ENCODE measurements around the gene MCOLN2. TPM values are rescaled to one million over a fixed set of nuclear protein-coding genes. Genes with fewer than 3 reads are reported as not detected.

The MCOLN2 gene
- 25.8 and 35.3 TPM in 2 replicates for total RNA-seq
- total RNA-seq (2013): 24.1 TPM
- polyA plus RNA-seq: 8.1 and 23.9 TPM in 2 replicates
- polyA minus RNA-seq: 10.3 and 22.5 TPM in 2 replicates

GRCh38 chr1:84996846-84997666, at the start of gene MCOLN2:
MCOLN2 (minus strand) TSS chr1:84997113; CDS start chr1:84996872, 241 bp downstream.
- H3K27ac ChIP-seq (ENCODE audit: low read length in 2 of 2): peak within 1 kb of the TSS; percentile 50 to 59
- intact Hi-C loops (cut with micrococcal nuclease): loop anchor here (1.0 to 10.0 kb wide), 7 partner anchors 50 to 1618 kb away; partner anchors contain the start of genes MCOLN3, RPF1, SSX2IP and SYDE2
- CTCF ChIA-PET: interaction anchor here (1.3 to 4.0 kb wide), 4 partner anchors 25 to 279 kb away, joined by 3 to 53 read pairs (median 6); no protein-coding TSS in a partner anchor

More at GRCh38 chr1:84996846-84997666, at the start of gene MCOLN2:
- peak; percentile 72 for DNase-seq
- ATAC-seq (ENCODE audit: low read depth): peak; percentile 71
- POLR2A ChIA-PET: interaction anchor here (0.6 to 1.9 kb wide), 2 partner anchors 279 to 280 kb away, joined by 3 to 7 read pairs; partner anchors contain the start of gene BCL10
- under 1% methylated on average over 87 of the region's 87 CpGs for WGBS (ENCODE audit: insufficient coverage)
- H3K79me2 ChIP-seq (ENCODE audit: control insufficient read depth, insufficient read depth, low read length): peaks cover 2% of the 10 kb centered on the region
- H3K4me2 ChIP-seq (replicated peaks; ENCODE audit: low read depth, low read length, poor library complexity, severe bottlenecking): peak within 1 kb of the TSS; percentile 83
- H3K4me3 ChIP-seq (ENCODE audit: control extremely low read depth in 1 of 5, extremely low read depth in 1 of 5, insufficient read depth in 1 of 5, low read depth in 2 of 5, low read length in 4 of 5): peak within 1 kb of the TSS; percentile 41 to 78 (median 63)
- H3K9me3 Mint-ChIP-seq (ENCODE audit: insufficient read depth): no peaks in the 10 kb centered on the region
- TF ChIP-seq CTCF (IDR thresholded peaks at IDR 0.05): no peak
- TF ChIP-seq EZH2 (IDR thresholded peaks at IDR 0.05; ENCODE audit: borderline replicate concordance, insufficient read depth, low read depth, low read length, poor library complexity, severe bottlenecking): no peak
- H3K27ac Mint-ChIP-seq: peak within 1 kb of the TSS; percentile 82
- H4K20me1 ChIP-seq (ENCODE audit: control insufficient read depth, insufficient read depth, low read length, poor library complexity, severe bottlenecking): no peaks in the 10 kb centered on the region
- H3K9me3 ChIP-seq (ENCODE audit: control extremely low read depth in 1 of 3, control insufficient read depth in 2 of 3, insufficient read depth in 1 of 3, low read length in 2 of 3): peaks cover 0 to 1% (median 0%) of the 10 kb centered on the region in 3 donors
- H3K4me3 Mint-ChIP-seq: peak within 1 kb of the TSS; percentile 85
- peaks cover 0 to 10% (median 2%) of the 10 kb centered on the region in 4 experiments for H3K27me3 ChIP-seq (replicated peaks in 1 of 4; ENCODE audit: control extremely low read depth in 1 of 4, control insufficient read depth in 3 of 4, insufficient read depth in 4 of 4, low read length in 3 of 4)
- H3K36me3 ChIP-seq (replicated peaks in 1 of 2; ENCODE audit: control extremely low read depth in 1 of 2, control insufficient read depth in 1 of 2, extremely low read depth in 1 of 2, insufficient read depth in 2 of 2, low read length in 1 of 2): no peaks in the 10 kb centered on the region
- H3K4me1 ChIP-seq (ENCODE audit: control insufficient read depth in 2 of 2, insufficient read depth in 2 of 2, low read length in 2 of 2): peaks cover 47 to 50% of the 10 kb centered on the region in 2 donors
- peak within 1 kb of the TSS; percentile 69 for H2AFZ ChIP-seq (ENCODE audit: insufficient read depth, low read depth, low read length, poor library complexity, severe bottlenecking)
- H3K4me1 Mint-ChIP-seq: peaks cover 61% of the 10 kb centered on the region
- H3K9ac ChIP-seq (ENCODE audit: low read length): peak within 1 kb of the TSS; percentile 75
- H3K27me3 Mint-ChIP-seq: no peaks in the 10 kb centered on the region

Data from B cell (primary cell).